GM18498 (cell line): ENCODE data around the gene IL36RN.

Source experiments
- ATAC-seq: cut with Tn5 transposase; IDR thresholded peaks from one replicate; pipeline ENCODE4 v1.9.1; 2021; ENCODE audit warnings: mild to moderate bottlenecking, moderate library complexity; ENCODE audit not compliant: unreplicated experiment

The IL36RN gene

GRCh38 chr2:113058998-113059960 lies at the start of gene IL36RN:
Gene IL36RN (plus strand): TSS chr2:113059198. CDS start chr2:113059439, 241 bp downstream.
- ATAC-seq = no peak

GRCh38 chr2:113009622-113010021 lies 49.4 kb upstream of the IL36RN start:
- ATAC-seq = no peak

GRCh38 chr2:113010088-113010487 lies 48.9 kb upstream of the IL36RN start:
- no peak for ATAC-seq

- no peak for ATAC-seq
Observed at GRCh38 chr2:113011108-113011507, 47.9 kb upstream of the IL36RN start.

- ATAC-seq = no peak
Observed at GRCh38 chr2:113012436-113013335, 46.3 kb upstream of the IL36RN start.

GRCh38 chr2:113013336-113013661 lies 45.7 kb upstream of the IL36RN start:
- no peak for ATAC-seq

GRCh38 chr2:113014067-113014466 lies 44.9 kb upstream of the IL36RN start:
- no peak for ATAC-seq

- no peak for ATAC-seq
Observed at GRCh38 chr2:113015042-113015441, 44.0 kb upstream of the IL36RN start.

- ATAC-seq = no peak
Observed at GRCh38 chr2:113015655-113016054, 43.3 kb upstream of the IL36RN start.

GRCh38 chr2:113018509-113018908 lies 40.5 kb upstream of the IL36RN start:
- no peak for ATAC-seq

GRCh38 chr2:113021312-113021711 lies 37.7 kb upstream of the IL36RN start:
- ATAC-seq = no peak

GRCh38 chr2:113024764-113025163 lies 34.2 kb upstream of the IL36RN start:
- ATAC-seq = no peak

GRCh38 chr2:113025737-113026136 lies 33.3 kb upstream of the IL36RN start:
- ATAC-seq = no peak

- ATAC-seq = no peak
Observed at GRCh38 chr2:113027691-113028090, 31.3 kb upstream of the IL36RN start.

- no peak for ATAC-seq
Observed at GRCh38 chr2:113028112-113028511, 30.9 kb upstream of the IL36RN start.

GRCh38 chr2:113032737-113033136 lies 26.3 kb upstream of the IL36RN start:
- no peak for ATAC-seq

GRCh38 chr2:113034016-113034415 lies 25.0 kb upstream of the IL36RN start:
- ATAC-seq = no peak

GRCh38 chr2:113036763-113037162 lies 22.2 kb upstream of the IL36RN start:
- no peak for ATAC-seq

GRCh38 chr2:113038291-113038690 lies 20.7 kb upstream of the IL36RN start:
- ATAC-seq = no peak

GRCh38 chr2:113039158-113039557 lies 19.8 kb upstream of the IL36RN start:
- ATAC-seq = no peak

GRCh38 chr2:113039719-113040118 lies 19.3 kb upstream of the IL36RN start:
- ATAC-seq = no peak

GRCh38 chr2:113041871-113042270 lies 17.1 kb upstream of the IL36RN start:
- ATAC-seq = no peak
